Frontal cortex (tissue), 4 donors: ENCODE measurements around the gene SLC25A21. TPM values are rescaled to one million over a fixed set of nuclear protein-coding genes. Genes with fewer than 3 reads are reported as not detected.
"Not testable (repeated sequence)": the region's sequence is repeated elsewhere in the genome, so short reads cannot be mapped to it uniquely, and the experiment has no call there.

Experiments
- DNase-seq, 2 donors: peaks; one replicate each; pipeline ENCODE4 v3.0.0; 2012; ENCODE audit warnings: low spot score in 2 of 2
- FAIRE-seq: peaks from 2 replicates; lab custom pipeline; 2012; peaks lifted over from hg19 to GRCh38; lab: Jason Lieb, UNC
- total RNA-seq: library from RNA; depleted of rRNA; stranded (reverse); fragments of >200 nt; gene quantifications from one replicate; pipeline ENCODE4 v1.2.3, GENCODE V29; 2014
- donor health status: control.
- donor health status: control.
- donor health status: control.

SLC25A21 gene
- total RNA-seq, 1 donor from 2014 or later, result 6.1 TPM

DNA sequence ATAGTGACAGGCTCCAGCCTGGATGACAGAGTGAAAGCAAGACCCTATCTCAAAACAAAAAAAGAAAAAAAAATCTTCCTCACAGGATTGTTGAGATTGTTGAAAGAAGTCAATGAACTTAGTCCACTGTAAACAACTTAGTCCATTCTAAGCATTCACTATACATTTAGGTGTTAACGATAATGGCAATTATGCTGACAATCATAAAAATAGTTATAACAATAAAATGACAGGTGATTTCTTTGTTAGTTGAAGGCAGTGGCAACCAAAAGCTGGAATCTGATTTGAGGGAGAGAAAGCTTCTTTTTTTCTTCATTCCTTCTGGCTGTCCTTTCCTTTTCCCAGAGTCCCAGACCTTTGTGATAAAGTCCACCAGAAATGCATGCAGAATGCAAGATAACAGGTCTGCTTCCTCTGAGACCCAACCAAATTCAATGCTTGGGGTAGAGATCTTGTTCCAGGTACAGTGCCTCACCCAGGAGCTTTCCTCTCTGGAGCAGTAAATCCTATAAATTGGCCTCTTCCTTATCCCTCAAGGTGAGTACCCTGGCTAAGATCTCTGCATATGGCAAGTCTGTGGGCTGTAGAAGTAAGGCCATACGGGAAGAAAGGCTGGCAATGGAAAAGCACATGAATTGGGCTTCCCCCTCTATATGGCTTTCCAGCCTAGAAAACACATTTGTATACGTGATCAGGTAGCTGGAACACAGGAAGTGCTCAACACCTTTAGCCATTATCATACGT, 458.3 kb downstream of the SLC25A21 start:
- FAIRE-seq, result no peak
- DNase-seq, result no peak

GRCh38 chr14:36707570-36707969, 464.8 kb downstream of the SLC25A21 start:
- no peak for DNase-seq
- FAIRE-seq, result no peak

DNA sequence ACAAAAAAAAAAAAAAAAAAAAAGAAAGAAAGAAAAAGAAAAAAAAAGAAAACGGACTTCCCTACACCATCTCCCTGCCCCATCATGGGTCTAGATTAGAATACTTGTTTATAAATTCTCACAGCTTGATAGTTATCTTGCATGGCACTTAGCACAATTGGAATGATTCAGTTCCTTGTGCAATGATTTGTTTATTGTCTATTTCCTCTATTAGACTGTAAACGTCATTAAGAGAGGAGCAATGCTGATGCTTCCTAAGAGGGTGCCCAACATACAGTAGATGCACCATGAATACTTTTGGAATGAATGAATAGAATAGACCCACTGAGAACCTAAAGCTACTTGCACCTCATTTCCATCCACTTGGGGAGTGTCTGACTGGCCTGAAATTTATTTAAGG, 469.9 kb downstream of the SLC25A21 start:
- FAIRE-seq (no peak), DNase-seq (no peak)

- DNase-seq, result no peak
- FAIRE-seq, result no peak
Measured at GRCh38 chr14:36701132-36701531, 471.3 kb downstream of the SLC25A21 start.

DNA sequence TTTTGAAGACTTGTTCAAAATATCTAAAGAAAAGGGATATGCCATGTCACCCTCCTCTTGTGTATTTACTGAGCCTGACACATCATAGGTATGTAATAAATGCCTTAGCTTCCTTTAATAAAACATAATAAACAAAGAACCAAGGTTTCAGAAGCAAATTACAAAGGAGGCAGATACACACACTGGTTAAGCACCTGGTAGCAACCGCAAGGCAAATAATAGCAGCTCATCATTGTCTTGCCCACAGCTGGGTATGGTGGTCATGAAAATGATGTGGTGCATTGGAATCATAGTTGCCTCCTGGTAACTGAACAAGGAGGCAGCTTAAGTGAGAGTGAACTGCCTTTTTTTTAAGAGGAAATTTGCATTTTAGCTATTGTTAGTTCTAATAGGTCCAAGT, 471.8 kb downstream of the SLC25A21 start:
- FAIRE-seq, result no peak
- no peak for DNase-seq

GRCh38 chr14:36699420-36699819, 473.0 kb downstream of the SLC25A21 start:
- FAIRE-seq, result not testable (repeated sequence)

DNA sequence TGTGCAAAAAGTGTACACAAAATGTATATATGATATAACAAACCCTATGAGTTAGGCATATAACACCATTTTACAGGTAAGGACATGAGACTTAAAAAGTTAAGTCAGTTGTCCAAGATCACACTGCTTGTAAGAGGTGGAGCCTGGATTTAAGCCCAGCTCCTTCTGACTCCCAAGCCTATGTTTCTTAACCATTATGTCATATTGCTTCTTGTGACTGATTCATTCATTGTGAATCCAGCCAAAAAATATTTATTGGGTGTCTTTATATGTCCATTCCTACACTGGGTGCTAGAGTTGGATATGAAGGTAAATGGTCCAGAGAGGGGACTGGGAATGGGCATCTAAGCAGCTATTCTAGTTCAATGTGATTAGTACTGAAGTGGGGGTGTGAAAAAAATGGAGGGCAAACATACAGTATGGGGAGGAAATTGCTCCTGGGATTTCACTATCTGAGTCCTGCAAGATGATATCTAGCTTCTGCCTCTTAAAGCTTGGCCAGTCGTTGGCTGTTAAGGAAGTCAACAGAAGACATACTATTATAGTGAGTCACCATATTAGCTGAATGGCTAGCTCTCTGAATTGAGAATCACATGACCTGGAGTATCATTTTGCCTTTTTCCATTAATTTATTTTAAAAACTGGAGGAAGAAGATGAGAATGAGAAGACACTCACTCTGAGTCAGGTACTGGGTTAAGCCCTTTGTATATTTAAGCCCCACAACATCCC, 481.9 kb downstream of the SLC25A21 start:
- DNase-seq (no peak), FAIRE-seq (no peak)

More at GRCh38 chr14:36699420-36699819, 473.0 kb downstream of the SLC25A21 start:
- DNase-seq, result not testable (repeated sequence)

DNA sequence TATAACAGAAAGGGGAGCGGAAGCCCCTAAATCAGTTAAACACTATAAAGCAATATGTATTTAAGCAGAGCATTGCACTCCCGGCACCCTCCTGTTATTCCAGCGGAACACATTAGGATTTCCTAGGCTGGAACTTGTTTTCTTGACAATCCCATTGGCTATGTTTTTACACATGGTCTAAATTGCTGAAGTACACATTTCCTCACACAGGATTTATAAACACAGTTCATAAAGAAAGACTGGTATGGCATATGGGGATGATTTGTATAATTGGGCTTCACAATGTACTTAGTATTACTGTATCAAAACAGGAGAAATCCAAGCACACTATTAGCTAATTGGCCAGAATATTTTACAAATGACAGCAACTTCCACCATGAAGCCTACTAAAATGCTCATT, 487.5 kb downstream of the SLC25A21 start:
- no peak for DNase-seq
- FAIRE-seq, result no peak

GRCh38 chr14:36683083-36683724, 489.2 kb downstream of the SLC25A21 start:
- no peak for FAIRE-seq
- no peak for DNase-seq

- DNase-seq (no peak), FAIRE-seq (no peak)
Measured at GRCh38 chr14:36682338-36682737, 490.1 kb downstream of the SLC25A21 start.

- FAIRE-seq (no peak), DNase-seq (no peak)
Measured at GRCh38 chr14:36676236-36676635, 496.2 kb downstream of the SLC25A21 start.

GRCh38 chr14:36675581-36675980, 496.8 kb downstream of the SLC25A21 start:
- no peak for FAIRE-seq
- no peak for DNase-seq

DNA sequence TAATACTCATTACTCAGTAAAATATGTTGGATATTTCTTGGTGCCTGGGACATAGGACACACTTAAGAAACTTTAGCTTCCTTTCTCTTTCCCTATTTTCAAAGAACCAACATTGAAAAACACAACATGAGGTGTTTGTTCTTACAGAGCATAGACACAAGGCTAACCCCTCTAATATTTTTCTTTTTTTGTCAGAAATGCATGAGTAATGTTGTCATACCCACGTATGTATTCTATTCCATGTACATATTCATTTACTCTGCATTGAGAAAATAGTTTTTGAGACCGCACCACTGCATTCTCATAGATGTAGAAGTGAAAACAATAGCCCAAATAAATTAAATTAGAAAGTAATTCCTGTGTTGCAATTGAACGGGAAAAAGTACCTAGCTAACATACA, 497.7 kb downstream of the SLC25A21 start:
- DNase-seq, result no peak

GRCh38 chr14:36672095-36672494, 500.3 kb downstream of the SLC25A21 start:
- FAIRE-seq (no peak), DNase-seq (no peak)

More for the DNA sequence above, 497.7 kb downstream of the SLC25A21 start:
- FAIRE-seq, result no peak

DNA sequence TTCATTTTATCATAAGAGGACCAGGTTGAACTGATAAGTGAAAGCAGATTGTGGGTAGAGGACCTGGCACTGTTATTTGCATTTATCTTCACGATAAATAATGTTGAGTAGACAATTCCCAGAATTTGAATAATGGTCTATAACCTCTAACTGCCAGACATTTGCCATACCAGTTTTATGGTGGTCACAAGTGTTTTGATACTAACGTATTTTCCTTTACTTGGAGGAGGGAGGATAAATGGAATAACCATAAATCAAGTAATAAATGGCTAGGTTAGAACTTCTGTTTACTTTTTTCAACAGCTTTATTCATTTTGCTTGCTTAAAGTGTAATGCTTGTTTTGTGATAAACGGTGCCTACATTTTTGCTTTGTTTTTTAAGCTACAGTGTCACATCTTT, 501.3 kb downstream of the SLC25A21 start:
- FAIRE-seq (no peak), DNase-seq (no peak)

GRCh38 chr14:36667679-36668078, 504.7 kb downstream of the SLC25A21 start:
- no peak for DNase-seq
- FAIRE-seq, result no peak

- DNase-seq, result no peak
- no peak for FAIRE-seq
Measured at GRCh38 chr14:36666416-36667206, 505.8 kb downstream of the SLC25A21 start.

DNA sequence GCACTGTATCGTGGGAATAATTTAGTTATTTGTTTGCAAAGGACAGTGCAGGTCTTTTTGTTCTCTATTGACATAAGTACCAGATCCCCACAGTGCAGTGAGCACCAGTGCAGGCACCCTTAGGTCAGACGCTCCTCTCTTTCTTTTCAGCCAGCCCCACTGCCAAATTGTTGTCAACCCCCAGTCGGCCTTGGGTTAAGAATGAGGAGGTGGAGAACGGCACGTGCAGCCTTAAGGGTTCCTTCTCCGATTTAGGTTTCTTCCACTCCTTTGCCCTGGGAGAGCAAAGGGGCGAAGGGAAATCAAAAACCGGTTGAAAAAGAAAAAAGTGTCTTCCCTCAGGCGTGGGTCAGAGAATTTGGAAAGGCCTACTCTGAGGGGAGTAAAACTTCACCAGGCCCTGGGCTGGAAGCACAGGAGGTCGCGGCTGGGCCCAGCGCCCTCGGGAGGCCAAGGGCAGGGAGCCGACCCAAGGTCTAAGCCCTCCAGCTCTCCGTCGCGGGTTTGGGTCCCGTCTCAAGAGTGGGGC, 506.5 kb downstream of the SLC25A21 start:
- DNase-seq (no peak), FAIRE-seq (no peak)

DNA sequence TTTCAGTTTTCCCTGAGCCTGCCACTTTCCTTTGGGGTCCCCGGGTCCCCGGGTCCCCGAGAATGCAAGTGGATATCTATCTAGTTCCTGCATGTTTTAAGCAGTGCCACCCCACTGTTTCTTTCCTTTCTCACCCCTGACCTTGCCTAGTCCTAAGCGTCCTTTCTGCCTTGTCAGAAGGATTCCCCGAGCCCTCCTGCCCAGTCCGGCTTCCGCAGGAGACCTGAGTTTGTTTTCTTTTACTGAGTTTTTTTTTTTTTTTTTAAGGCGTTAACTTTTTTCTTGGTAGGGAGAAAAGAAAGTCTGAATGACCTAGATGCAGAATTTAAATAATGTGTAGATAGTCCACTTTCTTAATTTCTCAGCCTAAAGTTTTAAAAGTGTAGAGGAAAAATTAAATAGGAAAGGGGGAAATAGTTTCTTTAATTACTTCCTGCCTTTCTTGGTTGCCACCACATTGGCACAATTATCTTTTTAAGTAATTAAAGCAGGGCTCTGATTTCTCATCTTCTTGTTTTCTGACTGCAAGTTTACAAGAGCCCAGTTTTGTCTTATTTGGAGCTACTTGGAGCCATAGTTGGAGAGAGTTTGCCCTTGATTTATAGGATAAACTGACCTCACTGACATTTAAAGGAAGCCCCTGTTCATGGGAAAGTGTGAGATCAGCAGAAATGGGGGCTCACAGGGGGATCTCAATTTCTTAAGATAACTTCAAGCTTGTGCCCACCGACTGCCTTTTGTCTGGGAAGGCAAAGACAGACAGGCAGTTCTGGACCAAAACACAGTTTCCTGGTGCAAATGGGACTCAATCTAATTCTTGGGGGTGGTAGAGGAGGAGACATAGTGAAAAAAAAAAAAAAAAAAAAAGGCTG, 507.8 kb downstream of the SLC25A21 start:
- DNase-seq, result no peak
- FAIRE-seq, result no peak
